ENCODE results near the gene FAM204A.

DNA sequence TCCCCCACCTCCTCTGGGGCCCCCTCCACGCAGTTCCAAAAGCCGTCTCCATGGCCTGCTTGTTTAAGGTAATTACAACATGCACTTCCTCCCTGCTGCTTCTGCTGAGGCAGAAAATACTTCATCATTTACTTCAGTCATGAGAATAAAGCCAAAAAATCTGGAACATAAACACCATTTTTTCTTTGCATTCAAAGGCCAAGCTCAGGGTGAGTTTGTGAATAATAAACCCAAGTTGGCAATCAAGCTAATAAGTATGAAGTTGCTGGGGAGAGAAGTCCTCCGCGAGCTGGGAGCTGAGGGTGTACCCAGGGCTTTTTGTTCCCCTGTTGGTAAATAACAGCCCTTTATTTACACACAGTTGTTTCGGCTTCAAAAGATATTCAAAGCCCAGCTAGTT is 70.5 kb downstream of the FAM204A start:
- TF ChIP-seq GLIS3 (CRISPR knock-in tag; IDR thresholded peaks at IDR 0.05) (no peak), SNAI2 (CRISPR knock-in tag; IDR thresholded peaks at IDR 0.05) (no peak), CSDC2 (CRISPR knock-in tag; IDR thresholded peaks at IDR 0.05) (no peak), TCF4 (CRISPR knock-in tag; IDR thresholded peaks at IDR 0.05; ENCODE audit: borderline replicate concordance) (no peak), RARB (CRISPR knock-in tag; IDR thresholded peaks at IDR 0.05) (no peak), ZC3H10 (CRISPR knock-in tag; IDR thresholded peaks at IDR 0.05) (no peak), ESRRG (CRISPR knock-in tag; IDR thresholded peaks at IDR 0.05) (no peak), BACH2 (CRISPR knock-in tag; IDR thresholded peaks at IDR 0.05; ENCODE audit: borderline replicate concordance) (no peak), ZFP3 (CRISPR knock-in tag; IDR thresholded peaks at IDR 0.05) (no peak), ZFP30 (CRISPR knock-in tag; IDR thresholded peaks at IDR 0.05) (no peak), ARNTL (CRISPR knock-in tag; IDR thresholded peaks at IDR 0.05; ENCODE audit: borderline replicate concordance, low read depth) (no peak)
- TF ChIP-seq, protein P1, sequence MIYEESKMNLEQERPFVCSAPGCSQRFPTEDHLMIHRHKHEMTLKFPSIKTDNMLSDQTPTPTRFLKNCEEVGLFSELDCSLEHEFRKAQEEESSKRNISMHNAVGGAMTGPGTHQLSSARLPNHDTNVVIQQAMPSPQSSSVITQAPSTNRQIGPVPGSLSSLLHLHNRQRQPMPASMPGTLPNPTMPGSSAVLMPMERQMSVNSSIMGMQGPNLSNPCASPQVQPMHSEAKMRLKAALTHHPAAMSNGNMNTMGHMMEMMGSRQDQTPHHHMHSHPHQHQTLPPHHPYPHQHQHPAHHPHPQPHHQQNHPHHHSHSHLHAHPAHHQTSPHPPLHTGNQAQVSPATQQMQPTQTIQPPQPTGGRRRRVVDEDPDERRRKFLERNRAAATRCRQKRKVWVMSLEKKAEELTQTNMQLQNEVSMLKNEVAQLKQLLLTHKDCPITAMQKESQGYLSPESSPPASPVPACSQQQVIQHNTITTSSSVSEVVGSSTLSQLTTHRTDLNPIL (CRISPR knock-in tag; IDR thresholded peaks at IDR 0.05; ENCODE audit: low read depth), result no peak
- TF ChIP-seq, protein P2, sequence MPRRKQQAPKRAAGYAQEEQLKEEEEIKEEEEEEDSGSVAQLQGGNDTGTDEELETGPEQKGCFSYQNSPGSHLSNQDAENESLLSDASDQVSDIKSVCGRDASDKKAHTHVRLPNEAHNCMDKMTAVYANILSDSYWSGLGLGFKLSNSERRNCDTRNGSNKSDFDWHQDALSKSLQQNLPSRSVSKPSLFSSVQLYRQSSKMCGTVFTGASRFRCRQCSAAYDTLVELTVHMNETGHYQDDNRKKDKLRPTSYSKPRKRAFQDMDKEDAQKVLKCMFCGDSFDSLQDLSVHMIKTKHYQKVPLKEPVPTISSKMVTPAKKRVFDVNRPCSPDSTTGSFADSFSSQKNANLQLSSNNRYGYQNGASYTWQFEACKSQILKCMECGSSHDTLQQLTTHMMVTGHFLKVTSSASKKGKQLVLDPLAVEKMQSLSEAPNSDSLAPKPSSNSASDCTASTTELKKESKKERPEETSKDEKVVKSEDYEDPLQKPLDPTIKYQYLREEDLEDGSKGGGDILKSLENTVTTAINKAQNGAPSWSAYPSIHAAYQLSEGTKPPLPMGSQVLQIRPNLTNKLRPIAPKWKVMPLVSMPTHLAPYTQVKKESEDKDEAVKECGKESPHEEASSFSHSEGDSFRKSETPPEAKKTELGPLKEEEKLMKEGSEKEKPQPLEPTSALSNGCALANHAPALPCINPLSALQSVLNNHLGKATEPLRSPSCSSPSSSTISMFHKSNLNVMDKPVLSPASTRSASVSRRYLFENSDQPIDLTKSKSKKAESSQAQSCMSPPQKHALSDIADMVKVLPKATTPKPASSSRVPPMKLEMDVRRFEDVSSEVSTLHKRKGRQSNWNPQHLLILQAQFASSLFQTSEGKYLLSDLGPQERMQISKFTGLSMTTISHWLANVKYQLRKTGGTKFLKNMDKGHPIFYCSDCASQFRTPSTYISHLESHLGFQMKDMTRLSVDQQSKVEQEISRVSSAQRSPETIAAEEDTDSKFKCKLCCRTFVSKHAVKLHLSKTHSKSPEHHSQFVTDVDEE (CRISPR knock-in tag; IDR thresholded peaks at IDR 0.05), result no peak
